H9 (cell line): ENCODE data around the gene CR1. TPM values are rescaled to one million over a fixed set of nuclear protein-coding genes. Genes with fewer than 3 reads are reported as not detected.

Experiments
- DNase-seq: peaks from one replicate; pipeline ENCODE4 v3.0.0-alpha.2; 2017
- H2AFZ ChIP-seq: one replicate; pipeline ENCODE4 v1.6.1; 2013; ENCODE audit warnings: mild to moderate bottlenecking, low read length, control low read depth, moderate library complexity
- H2AK5ac ChIP-seq: 2 replicates; pipeline ENCODE4 v1.6.1; 2013; ENCODE audit warnings: low read length, control low read depth, mixed read lengths; ENCODE audit not compliant: insufficient read length
- H2BK120ac ChIP-seq: one replicate; pipeline ENCODE4 v1.6.1; 2013; ENCODE audit warnings: low read depth, mild to moderate bottlenecking, low read length, control low read depth, inconsistent platforms; ENCODE audit not compliant: poor library complexity, severe bottlenecking
- H2BK12ac ChIP-seq: 2 replicates; pipeline ENCODE4 v1.6.1; 2013; ENCODE audit warnings: low read length, control low read depth, mixed read lengths, low read depth; ENCODE audit not compliant: insufficient read length
- H2BK15ac ChIP-seq: 2 replicates; pipeline ENCODE4 v1.6.1; 2013; ENCODE audit warnings: low read depth, low read length, control low read depth
- H2BK20ac ChIP-seq: one replicate; pipeline ENCODE4 v1.6.1; 2013; ENCODE audit warnings: low read depth, mild to moderate bottlenecking, low read length, control low read depth, inconsistent platforms; ENCODE audit not compliant: poor library complexity, severe bottlenecking
- H2BK5ac ChIP-seq: 2 replicates; pipeline ENCODE4 v1.6.1; 2013; ENCODE audit warnings: low read length, control low read depth, mixed read lengths; ENCODE audit not compliant: insufficient read length
- H3K14ac ChIP-seq: 2 replicates; pipeline ENCODE4 v1.6.1; 2013; ENCODE audit warnings: low read length, control low read depth; ENCODE audit not compliant: insufficient read depth
- H3K18ac ChIP-seq: 2 replicates; pipeline ENCODE4 v1.6.1; 2013; ENCODE audit warnings: low read depth, mild to moderate bottlenecking, mixed read lengths, low read length, control low read depth; ENCODE audit not compliant: insufficient read length
- H3K23ac ChIP-seq: 2 replicates; pipeline ENCODE4 v1.6.1; 2013; ENCODE audit warnings: low read length, control low read depth, mixed read lengths, low read depth; ENCODE audit not compliant: insufficient read length
- H3K23me2 ChIP-seq: 2 replicates; pipeline ENCODE4 v1.6.1; 2013; ENCODE audit warnings: low read depth, mild to moderate bottlenecking, mixed read lengths, low read length, control low read depth; ENCODE audit not compliant: insufficient read length, poor library complexity, severe bottlenecking
- H3K27ac ChIP-seq: 2 replicates; pipeline ENCODE4 v1.5.1; 2013; ENCODE audit warnings: low read length, control low read depth, mixed read lengths, low read depth; ENCODE audit not compliant: insufficient read length
- H3K27me3 ChIP-seq: 2 replicates; pipeline ENCODE4 v1.6.1; 2013; ENCODE audit warnings: low read length, control low read depth, inconsistent platforms; ENCODE audit not compliant: insufficient read depth
- H3K4ac ChIP-seq: 2 replicates; pipeline ENCODE4 v1.6.1; 2013; ENCODE audit warnings: low read depth, mild to moderate bottlenecking, control low read depth, inconsistent platforms, low read length, moderate library complexity
- H3K4me1 ChIP-seq: 2 replicates; pipeline ENCODE4 v1.6.1; 2013; ENCODE audit warnings: low read length, control low read depth, inconsistent platforms; ENCODE audit not compliant: insufficient read depth
- H3K4me2 ChIP-seq: 2 replicates; pipeline ENCODE4 v1.6.1; 2013; ENCODE audit warnings: low read length, control low read depth, mixed read lengths; ENCODE audit not compliant: insufficient read length, insufficient read depth
- H3K56ac ChIP-seq: 2 replicates; pipeline ENCODE4 v1.6.1; 2013; ENCODE audit warnings: low read depth, mild to moderate bottlenecking, mixed read lengths, low read length, control low read depth; ENCODE audit not compliant: insufficient read length
- H3K79me1 ChIP-seq: 2 replicates; pipeline ENCODE4 v1.6.1; 2013; ENCODE audit warnings: low read depth, mild to moderate bottlenecking, moderate library complexity, low read length, control low read depth, inconsistent platforms; ENCODE audit not compliant: insufficient read depth, poor library complexity, severe bottlenecking
- H3K79me2 ChIP-seq: 2 replicates; pipeline ENCODE4 v1.6.1; 2013; ENCODE audit warnings: low read length, control low read depth, inconsistent platforms; ENCODE audit not compliant: insufficient read depth
- H3K9ac ChIP-seq: 2 replicates; pipeline ENCODE4 v1.6.1; 2013; ENCODE audit warnings: low read length, control low read depth, mixed read lengths; ENCODE audit not compliant: insufficient read length; ENCODE audit errors: extremely low read depth
- H3K9me3 ChIP-seq: one replicate; pipeline ENCODE4 v1.6.1; 2013; ENCODE audit warnings: low read depth, low read length, inconsistent platforms; ENCODE audit not compliant: control insufficient read depth
- H3T11ph ChIP-seq: one replicate; pipeline ENCODE4 v1.6.1; 2013; ENCODE audit warnings: mild to moderate bottlenecking, low read length, control low read depth, inconsistent platforms
- H4K20me1 ChIP-seq: one replicate; pipeline ENCODE4 v1.6.1; 2013; ENCODE audit not compliant: control insufficient read depth, insufficient read length, insufficient read depth
- H4K5ac ChIP-seq: 2 replicates; pipeline ENCODE4 v1.6.1; 2013; ENCODE audit warnings: low read depth, mild to moderate bottlenecking, mixed read lengths, low read length, control low read depth; ENCODE audit not compliant: insufficient read length
- H4K8ac ChIP-seq: replicated peaks from 2 replicates; pipeline ENCODE4 v1.6.1; 2013; ENCODE audit warnings: low read length, control low read depth, mixed read lengths, low read depth; ENCODE audit not compliant: insufficient read length
- H4K91ac ChIP-seq: 2 replicates; pipeline ENCODE4 v1.6.1; 2013; ENCODE audit warnings: low read depth, mild to moderate bottlenecking, moderate library complexity, mixed read lengths, low read length, control low read depth; ENCODE audit not compliant: insufficient read length
- H3K27ac Mint-ChIP-seq, 3 experiments: 2 replicates in 2 of 3; 3 replicates in 1 of 3; pipeline ENCODE4 v1.8.0; 2020 to 2021; ENCODE audit warnings: mixed read lengths in 3 of 3, mild to moderate bottlenecking in 1 of 3, moderate library complexity in 1 of 3
- H3K27me3 Mint-ChIP-seq: 2 replicates; pipeline ENCODE4 v1.8.0; 2021; ENCODE audit warnings: low read depth, mild to moderate bottlenecking, moderate library complexity, mixed read lengths
- H3K36me3 Mint-ChIP-seq, 3 experiments: 2 replicates in 2 of 3; 3 replicates in 1 of 3; pipeline ENCODE4 v1.8.0; 2020 to 2021; ENCODE audit warnings: low read depth in 3 of 3, mixed read lengths in 3 of 3; ENCODE audit not compliant: insufficient read depth in 1 of 3
- H3K4me1 Mint-ChIP-seq, 2 experiments: 2 replicates each; pipeline ENCODE4 v1.8.0; 2020; ENCODE audit warnings: mixed read lengths in 2 of 2
- H3K4me3 Mint-ChIP-seq, 2 experiments: 2 replicates in 1 of 2; 3 replicates in 1 of 2; pipeline ENCODE4 v1.8.0; 2020 to 2021; ENCODE audit warnings: mild to moderate bottlenecking in 2 of 2, mixed read lengths in 2 of 2, moderate library complexity in 1 of 2
- H3K9me3 Mint-ChIP-seq, 2 experiments: 2 replicates in 1 of 2; 3 replicates in 1 of 2; pipeline ENCODE4 v1.8.0; 2020; ENCODE audit warnings: mild to moderate bottlenecking in 2 of 2, mixed read lengths in 2 of 2, moderate library complexity in 1 of 2
- WGBS: extraction: QIAGEN DNeasy Blood & Tissue Kit; methylation state at CpG from one replicate; pipeline ENCODE4 v1.1.7; 2013; ENCODE audit warnings: missing lambda C conversion rate, low lambda C conversion rate, mixed read lengths; ENCODE audit not compliant: insufficient read length; ENCODE audit errors: extremely low coverage; 5-methylcytosine and 5-hydroxymethylcytosine counted together
- total RNA-seq: library from RNA; stranded (reverse); gene quantifications from 2 replicates; pipeline ENCODE4 v1.2.1, GENCODE V29; 2021
- TF ChIP-seq, protein P1 (sequence below): fragments of 200-600 bp; sonication (generic); conservative IDR thresholded peaks from 3 replicates; pipeline ENCODE4 v1.8.0; 2021; ENCODE audit warnings: antibody characterized with exemption, mild to moderate bottlenecking

Gene CR1
- total RNA-seq, 1 experiment from 2014 or later: 0.04 TPM

DNA sequence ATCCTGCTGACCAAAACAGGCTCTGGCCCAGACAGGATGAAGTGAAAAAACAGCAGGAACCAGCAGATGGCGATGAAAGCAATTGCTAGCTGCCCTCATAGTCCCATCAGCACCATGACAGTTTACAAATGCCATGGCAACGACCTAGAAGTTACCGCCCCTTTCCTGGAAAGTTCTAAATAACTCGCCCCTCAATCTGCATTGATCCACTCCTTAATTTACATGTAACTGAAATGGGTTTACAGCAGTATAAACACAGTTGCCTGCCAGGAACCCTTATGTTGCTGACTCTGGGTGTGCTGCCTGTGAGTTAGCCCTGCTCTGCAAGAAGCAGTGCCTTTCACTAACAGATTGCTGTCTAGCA is 83.5 kb downstream of the CR1 start:
- Mint-ChIP-seq H3K9me3 (no peaks in the 10 kb centered on the region; a peak in 1 of 5 replicates), H3K27me3 (no peaks in the 10 kb centered on the region), H3K27ac (no peak overlapping the region; a peak in 1 of 7 replicates), H3K4me3 (no peak overlapping the region), H3K4me1 (peaks cover 4 to 24% of the 10 kb centered on the region in 2 experiments; a peak in 3 of 4 replicates), H3K36me3 (no peaks in the 10 kb centered on the region)
- no CpG with 5 or more reads among the region's 4 CpGs for WGBS
- Histone ChIP-seq H2BK5ac (no peak overlapping the region), H4K20me1 (no peaks in the 10 kb centered on the region), H2BK120ac (no peak overlapping the region), H2BK15ac (no peak overlapping the region), H3K27me3 (no peaks in the 10 kb centered on the region), H3K79me1 (no peaks in the 10 kb centered on the region), H3K56ac (no peak overlapping the region), H3K23me2 (no peaks in the 10 kb centered on the region), H3K18ac (no peak overlapping the region), H3K14ac (no peak overlapping the region), H3K79me2 (no peaks in the 10 kb centered on the region), H3K9me3 (no peaks in the 10 kb centered on the region), H3K9ac (no peak overlapping the region), H3K4ac (no peak overlapping the region), H3K23ac (no peak overlapping the region), H2AK5ac (no peak overlapping the region), H3K4me2 (no peak overlapping the region), H4K5ac (no peak overlapping the region), H4K91ac (no peak overlapping the region), H2AFZ (no peak overlapping the region), H3T11ph (no peak overlapping the region), H3K4me1 (no peaks in the 10 kb centered on the region), H2BK12ac (no peak overlapping the region), H2BK20ac (no peak overlapping the region), H4K8ac (no peak overlapping the region), H3K27ac (no peak overlapping the region)
- DNase-seq: peak; percentile 85
- TF ChIP-seq, protein P1, sequence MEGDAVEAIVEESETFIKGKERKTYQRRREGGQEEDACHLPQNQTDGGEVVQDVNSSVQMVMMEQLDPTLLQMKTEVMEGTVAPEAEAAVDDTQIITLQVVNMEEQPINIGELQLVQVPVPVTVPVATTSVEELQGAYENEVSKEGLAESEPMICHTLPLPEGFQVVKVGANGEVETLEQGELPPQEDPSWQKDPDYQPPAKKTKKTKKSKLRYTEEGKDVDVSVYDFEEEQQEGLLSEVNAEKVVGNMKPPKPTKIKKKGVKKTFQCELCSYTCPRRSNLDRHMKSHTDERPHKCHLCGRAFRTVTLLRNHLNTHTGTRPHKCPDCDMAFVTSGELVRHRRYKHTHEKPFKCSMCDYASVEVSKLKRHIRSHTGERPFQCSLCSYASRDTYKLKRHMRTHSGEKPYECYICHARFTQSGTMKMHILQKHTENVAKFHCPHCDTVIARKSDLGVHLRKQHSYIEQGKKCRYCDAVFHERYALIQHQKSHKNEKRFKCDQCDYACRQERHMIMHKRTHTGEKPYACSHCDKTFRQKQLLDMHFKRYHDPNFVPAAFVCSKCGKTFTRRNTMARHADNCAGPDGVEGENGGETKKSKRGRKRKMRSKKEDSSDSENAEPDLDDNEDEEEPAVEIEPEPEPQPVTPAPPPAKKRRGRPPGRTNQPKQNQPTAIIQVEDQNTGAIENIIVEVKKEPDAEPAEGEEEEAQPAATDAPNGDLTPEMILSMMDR: peak; percentile 80
